ENCODE data around the gene GALC.
"Not testable (repeated sequence)": the region's sequence is repeated elsewhere in the genome, so short reads cannot be mapped to it uniquely, and the experiment has no call there.

DNA sequence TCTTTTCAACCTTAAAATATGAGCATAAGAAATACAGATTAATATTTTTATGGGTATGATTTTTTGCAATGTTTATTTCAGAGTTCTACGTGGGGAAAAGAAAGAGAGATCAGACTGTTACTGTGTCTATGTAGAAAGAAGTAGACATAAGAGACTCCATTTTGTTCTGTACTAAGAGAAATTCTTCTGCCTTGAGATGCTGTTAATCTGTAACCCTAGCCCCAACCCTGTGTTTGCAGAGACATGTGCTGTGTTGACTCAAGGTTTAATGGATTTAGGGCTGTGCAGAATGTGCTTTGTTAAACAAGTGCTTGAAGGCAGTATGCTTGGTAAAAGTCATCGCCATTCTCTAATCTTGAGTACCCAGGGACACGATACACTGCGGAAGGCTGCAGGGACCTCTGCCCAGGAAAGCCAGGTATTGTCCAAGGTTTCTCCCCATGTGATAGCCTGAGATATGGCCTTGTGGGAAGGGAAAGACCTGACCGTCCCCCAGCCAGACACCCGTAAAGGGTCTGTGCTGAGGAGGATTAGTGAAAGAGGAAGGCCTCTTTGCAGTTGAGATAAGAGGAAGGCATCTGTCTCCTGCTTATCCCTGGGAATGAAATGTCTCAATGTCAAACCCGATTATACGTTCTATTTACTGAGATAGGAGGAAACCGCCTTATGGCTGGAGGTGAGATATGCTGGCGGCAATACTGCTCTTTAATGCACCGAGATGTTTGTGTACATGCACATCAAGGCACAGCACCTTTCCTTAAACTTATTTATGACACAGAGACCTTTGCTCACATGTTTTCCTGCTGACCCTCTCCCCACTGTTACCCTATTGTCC, 31.5 kb upstream of the GALC start:
- TF ChIP-seq, protein P1, sequence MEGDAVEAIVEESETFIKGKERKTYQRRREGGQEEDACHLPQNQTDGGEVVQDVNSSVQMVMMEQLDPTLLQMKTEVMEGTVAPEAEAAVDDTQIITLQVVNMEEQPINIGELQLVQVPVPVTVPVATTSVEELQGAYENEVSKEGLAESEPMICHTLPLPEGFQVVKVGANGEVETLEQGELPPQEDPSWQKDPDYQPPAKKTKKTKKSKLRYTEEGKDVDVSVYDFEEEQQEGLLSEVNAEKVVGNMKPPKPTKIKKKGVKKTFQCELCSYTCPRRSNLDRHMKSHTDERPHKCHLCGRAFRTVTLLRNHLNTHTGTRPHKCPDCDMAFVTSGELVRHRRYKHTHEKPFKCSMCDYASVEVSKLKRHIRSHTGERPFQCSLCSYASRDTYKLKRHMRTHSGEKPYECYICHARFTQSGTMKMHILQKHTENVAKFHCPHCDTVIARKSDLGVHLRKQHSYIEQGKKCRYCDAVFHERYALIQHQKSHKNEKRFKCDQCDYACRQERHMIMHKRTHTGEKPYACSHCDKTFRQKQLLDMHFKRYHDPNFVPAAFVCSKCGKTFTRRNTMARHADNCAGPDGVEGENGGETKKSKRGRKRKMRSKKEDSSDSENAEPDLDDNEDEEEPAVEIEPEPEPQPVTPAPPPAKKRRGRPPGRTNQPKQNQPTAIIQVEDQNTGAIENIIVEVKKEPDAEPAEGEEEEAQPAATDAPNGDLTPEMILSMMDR (conservative IDR thresholded peaks at IDR 0.05 in 1 of 2, IDR thresholded peaks at IDR 0.05 in 1 of 2; ENCODE audit: extremely low read depth in 1 of 2, insufficient read depth in 1 of 2, low read depth in 1 of 2, low read length in 2 of 2): not testable (repeated sequence)
- not testable (repeated sequence) for TF ChIP-seq EZH2 (IDR thresholded peaks at IDR 0.05; ENCODE audit: borderline replicate concordance, low read length)
